GM19193 (cell line): Measurements from ENCODE around the gene MEMO1.

ENCODE experiments used
- POLR2A ChIP-seq: IDR thresholded peaks from 4 replicates; pipeline ENCODE4 v1.6.1; 2011; ENCODE audit not compliant: insufficient read depth, insufficient read length; ENCODE audit errors: extremely low read depth

MEMO1 gene

GRCh38 chr2:31972059-31972458, 38.7 kb downstream of the MEMO1 start:
- TF ChIP-seq POLR2A = no peak

- TF ChIP-seq POLR2A = no peak
These were observed 41.6 kb downstream of the MEMO1 start for GRCh38 chr2:31969178-31969577.

GRCh38 chr2:31967790-31968189, 43.0 kb downstream of the MEMO1 start:
- no peak for TF ChIP-seq POLR2A

- TF ChIP-seq POLR2A = no peak
These were observed 45.7 kb downstream of the MEMO1 start for GRCh38 chr2:31965094-31965493.

GRCh38 chr2:31962757-31963361, 47.9 kb downstream of the MEMO1 start:
- no peak for TF ChIP-seq POLR2A

- no peak for TF ChIP-seq POLR2A
These were observed 52.6 kb downstream of the MEMO1 start for GRCh38 chr2:31958140-31958717.

GRCh38 chr2:31957354-31958139, 53.3 kb downstream of the MEMO1 start:
- no peak for TF ChIP-seq POLR2A

- TF ChIP-seq POLR2A = no peak
These were observed 54.5 kb downstream of the MEMO1 start for GRCh38 chr2:31956312-31956711.

- TF ChIP-seq POLR2A = no peak
These were observed 59.8 kb downstream of the MEMO1 start for GRCh38 chr2:31950946-31951562.

GRCh38 chr2:31947871-31948270, 62.9 kb downstream of the MEMO1 start:
- TF ChIP-seq POLR2A = no peak

GRCh38 chr2:31946838-31947237, 64.0 kb downstream of the MEMO1 start:
- no peak for TF ChIP-seq POLR2A

- TF ChIP-seq POLR2A = no peak
These were observed 65.3 kb downstream of the MEMO1 start for GRCh38 chr2:31945572-31945935.

- TF ChIP-seq POLR2A = no peak
These were observed 65.8 kb downstream of the MEMO1 start for GRCh38 chr2:31944828-31945571.

- TF ChIP-seq POLR2A = no peak
These were observed 67.1 kb downstream of the MEMO1 start for GRCh38 chr2:31943636-31944225.

- no peak for TF ChIP-seq POLR2A
These were observed 69.9 kb downstream of the MEMO1 start for GRCh38 chr2:31940920-31941319.
